GM21576 (cell line): ENCODE measurements around the gene NKAIN2.

Experiments
- ATAC-seq: cut with Tn5 transposase; IDR thresholded peaks from one replicate; pipeline ENCODE4 v1.9.1; 2021; ENCODE audit warnings: mild to moderate bottlenecking, moderate library complexity; ENCODE audit not compliant: unreplicated experiment

NKAIN2 gene

DNA sequence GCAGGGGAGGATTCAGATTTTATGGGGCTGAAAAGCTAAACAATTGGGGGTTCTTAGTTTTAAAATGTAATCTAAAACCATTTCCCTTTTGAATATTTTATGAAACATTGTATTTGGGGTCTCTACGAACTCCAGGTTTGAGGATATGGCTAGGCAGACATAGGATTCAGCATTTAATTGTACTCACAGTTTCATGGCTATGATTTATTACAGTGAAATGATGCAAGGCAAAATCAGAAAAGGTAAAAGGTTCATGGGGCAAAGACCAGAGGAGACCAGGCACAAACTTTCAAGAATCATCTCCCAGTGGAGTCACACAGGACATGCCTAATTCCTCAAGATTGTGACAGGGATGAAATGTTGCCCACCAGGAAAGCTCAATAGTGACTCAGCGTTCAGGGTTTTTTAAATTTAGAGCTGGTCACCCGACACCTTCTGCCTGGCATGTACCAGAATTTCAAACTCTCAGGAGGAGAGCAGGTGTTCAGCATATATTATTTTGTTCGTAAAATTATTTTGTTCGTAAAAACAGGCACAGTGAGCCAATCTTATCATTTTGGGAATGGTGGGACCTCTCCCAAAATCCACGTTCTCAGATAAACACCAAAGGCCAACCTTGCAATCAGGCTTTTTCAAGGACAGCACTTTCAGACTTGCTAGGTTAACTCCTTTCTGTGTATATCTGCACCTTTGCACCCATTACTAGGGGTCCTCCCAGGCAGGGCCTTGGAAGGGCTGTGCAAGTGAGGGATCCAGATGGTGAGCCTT lies 270.3 kb downstream of the NKAIN2 start:
- no peak for ATAC-seq

GRCh38 chr6:124074606-124075005 lies 270.9 kb downstream of the NKAIN2 start:
- ATAC-seq, result no peak

- no peak for ATAC-seq
These were observed 272.8 kb downstream of the NKAIN2 start for GRCh38 chr6:124076336-124077048.

- no peak for ATAC-seq
These were observed 274.5 kb downstream of the NKAIN2 start for GRCh38 chr6:124078169-124078568.

- ATAC-seq, result no peak
These were observed 276.8 kb downstream of the NKAIN2 start for GRCh38 chr6:124080483-124080882.

DNA sequence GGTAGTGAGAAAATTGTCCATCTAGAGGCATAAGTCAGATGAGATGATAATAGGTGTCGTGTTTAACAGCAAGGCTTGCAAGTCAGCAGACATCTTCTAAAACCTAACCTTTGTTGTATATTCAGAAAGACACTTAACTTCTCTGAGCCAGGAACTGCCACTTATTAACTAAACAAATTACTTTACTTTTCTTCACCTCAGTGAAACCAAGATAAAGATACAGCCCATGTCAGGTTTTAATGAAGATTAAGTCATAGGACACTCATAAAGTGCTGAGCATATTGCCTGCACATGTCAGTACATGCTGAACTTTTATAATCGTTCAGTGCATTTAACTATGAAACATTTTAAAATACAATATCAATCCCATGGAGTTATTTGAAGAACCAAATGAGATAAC lies 286.8 kb downstream of the NKAIN2 start:
- ATAC-seq, result no peak

DNA sequence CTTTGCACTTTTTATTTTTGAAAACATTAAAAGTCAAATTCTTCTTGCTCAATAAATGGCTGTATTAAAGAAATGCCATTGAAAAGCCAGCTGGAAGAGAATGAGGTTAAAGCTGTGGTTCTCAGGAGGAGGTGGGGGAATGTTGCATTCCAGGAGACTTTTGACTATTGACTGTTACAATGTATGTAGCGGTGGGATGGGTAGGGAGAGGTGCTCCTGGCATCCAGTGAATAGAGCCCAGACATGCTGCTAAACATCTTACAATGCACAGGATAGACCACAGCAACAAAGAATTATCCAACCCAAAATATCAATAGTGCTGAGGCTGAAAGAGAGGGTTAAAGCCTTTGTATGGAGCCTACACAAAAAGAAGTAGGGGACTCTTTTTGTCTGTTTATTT lies 295.9 kb downstream of the NKAIN2 start:
- no peak for ATAC-seq

DNA sequence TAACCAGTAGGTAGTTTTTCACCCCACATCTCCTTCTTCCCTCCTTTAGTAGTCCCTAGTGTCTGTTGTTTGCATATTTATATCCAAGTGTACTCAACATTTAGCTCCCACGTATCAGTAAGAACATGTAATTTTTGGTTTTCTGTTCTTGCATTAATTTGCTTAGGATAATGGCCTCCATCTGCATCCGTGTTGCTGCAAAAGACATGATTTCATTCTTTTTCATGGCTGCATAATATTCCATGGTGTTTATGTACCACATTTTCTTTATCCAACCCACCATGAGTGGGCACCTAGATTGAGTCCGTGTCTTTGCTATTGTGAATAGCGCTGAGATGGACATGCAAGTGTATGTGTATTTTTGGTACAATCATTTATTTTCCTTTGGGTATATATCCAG lies 306.8 kb downstream of the NKAIN2 start:
- no peak for ATAC-seq

DNA sequence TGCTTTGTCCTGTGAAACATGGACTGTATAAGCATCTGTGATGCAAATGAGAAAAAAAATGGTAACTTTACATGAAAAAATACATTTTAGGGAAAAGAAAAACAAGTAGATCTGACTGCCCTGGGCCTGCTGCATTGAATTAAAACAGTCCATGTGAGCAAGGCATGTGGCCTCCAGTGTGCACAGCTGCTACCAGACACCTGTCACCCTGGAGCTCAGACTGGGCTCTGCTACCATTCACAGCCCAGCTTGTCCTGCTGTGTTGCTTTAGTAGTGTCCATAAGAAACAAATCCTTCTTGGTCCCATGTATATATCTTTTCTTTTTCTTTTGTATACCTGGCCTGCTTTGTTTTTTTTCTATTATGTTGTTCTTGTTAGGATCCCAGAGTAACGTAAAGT lies 315.9 kb downstream of the NKAIN2 start:
- ATAC-seq, result no peak

DNA sequence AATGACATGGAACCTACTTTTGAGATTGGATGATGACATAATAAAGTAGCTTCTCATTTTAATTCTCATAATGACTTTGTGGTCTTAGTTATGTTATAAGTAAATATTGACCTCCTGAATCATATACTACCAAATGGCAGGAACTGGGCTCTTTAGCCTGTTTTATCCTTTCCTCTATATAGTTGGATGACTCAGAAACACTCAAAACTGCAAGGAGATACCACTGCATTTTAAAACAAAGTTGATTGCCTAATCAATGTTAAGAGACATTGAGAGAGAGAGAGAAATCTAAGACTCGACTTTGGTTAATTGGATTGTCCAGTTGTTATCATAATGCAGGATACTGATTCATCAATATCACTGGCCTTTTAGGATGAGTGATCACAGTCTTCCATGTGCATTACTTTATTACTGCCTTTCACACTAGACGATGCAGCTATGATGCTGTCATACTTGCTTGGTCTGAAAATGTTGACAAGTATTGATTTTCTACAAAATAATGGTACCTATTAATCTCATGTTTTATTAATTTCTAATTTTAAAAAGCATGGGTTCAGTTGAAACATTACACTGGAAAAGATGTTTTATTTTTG lies 320.0 kb downstream of the NKAIN2 start:
- ATAC-seq, result no peak

- ATAC-seq, result no peak
These were observed 327.6 kb downstream of the NKAIN2 start for GRCh38 chr6:124131259-124131658.

DNA sequence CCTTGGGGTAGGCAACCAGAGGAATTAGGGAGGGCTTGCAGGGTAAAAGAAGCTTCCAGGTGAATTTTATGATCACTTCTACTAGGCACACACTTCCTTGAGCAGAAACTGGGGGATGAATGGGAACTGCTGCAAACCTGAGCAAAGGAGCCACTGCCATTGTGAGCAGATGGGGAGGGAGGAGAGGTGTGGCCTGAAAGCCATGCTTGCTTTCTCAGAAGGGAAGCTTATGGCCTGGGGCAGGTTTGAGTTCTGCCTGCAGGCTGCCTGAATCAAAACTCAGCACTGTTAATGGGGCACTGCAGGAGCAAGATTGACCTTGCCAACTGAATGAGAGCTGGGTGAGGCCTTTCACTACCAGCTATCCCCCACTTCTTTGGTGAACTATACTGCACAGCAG lies 328.1 kb downstream of the NKAIN2 start:
- ATAC-seq, result no peak

DNA sequence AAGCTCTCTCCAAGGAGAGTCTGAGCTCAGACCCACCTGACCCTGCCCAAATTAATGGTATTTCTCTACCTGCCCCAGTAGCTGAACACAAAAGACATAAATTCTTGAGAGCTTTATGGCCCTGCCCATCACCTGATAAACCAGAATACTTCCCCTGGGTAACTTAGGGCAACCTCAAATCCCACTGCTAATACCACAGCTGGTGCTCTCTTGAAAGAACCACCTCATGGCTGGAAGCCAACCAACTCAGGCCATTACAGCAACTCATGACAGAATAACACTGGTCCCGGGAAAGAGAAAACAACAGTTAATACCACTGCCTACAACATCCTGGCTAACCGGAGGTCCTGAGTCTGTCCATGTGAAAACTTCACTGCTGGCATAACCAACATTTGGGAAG lies 328.6 kb downstream of the NKAIN2 start:
- ATAC-seq, result no peak

DNA sequence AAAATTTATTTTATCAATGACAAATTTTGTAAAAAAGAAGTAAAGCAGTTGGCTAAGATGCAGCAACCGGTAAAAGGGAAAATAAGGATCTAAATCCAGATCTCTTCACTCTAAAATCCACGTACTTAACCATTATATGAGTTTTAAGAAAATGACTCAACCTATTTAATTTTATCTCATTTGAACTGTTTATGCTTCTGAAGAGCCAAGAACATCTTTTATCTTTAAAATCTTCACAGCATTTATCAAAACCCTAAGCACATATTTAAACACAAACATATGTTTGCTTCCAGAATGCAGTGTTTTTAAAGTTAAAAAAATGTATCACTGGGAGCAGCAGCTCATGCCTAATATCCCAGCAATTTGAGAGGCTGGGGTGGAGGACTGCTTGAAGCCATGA lies 339.2 kb downstream of the NKAIN2 start:
- no peak for ATAC-seq

GRCh38 chr6:124143435-124143834 lies 339.8 kb downstream of the NKAIN2 start:
- ATAC-seq, result no peak

- no peak for ATAC-seq
These were observed 344.0 kb downstream of the NKAIN2 start for GRCh38 chr6:124147621-124148020.

DNA sequence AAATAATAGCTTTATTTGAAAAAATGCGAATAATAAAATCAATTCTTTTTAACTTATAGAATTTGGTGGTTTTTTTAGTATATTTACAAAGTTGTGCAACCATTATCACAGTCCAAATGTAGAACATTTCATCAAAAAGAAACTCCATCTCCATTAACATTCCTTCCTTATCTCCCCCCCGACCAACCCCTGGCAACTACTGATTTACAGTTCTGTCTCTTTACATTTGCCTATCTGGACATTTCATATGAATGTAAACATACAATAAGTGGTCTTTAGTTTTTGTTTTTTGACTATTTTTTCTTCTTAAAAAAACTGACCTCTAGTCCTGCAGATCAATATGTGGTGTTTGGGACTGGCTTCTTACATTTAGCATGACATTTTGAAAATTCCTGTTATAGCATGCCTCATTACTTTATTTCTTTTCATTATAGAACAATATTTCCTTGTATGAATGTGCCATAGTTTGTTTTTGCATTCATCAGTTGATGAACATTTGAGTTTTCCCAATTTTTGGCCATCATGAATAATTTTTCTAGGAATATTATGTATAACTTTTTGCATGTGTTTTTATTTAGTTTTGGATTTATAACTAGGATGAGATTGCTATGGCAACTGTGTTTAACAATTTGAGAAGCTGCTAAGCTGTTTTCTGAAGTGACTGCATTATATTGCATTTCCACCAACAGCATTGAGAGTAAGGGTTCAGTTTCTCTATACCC lies 344.7 kb downstream of the NKAIN2 start:
- no peak for ATAC-seq

- ATAC-seq, result no peak
These were observed 346.0 kb downstream of the NKAIN2 start for GRCh38 chr6:124149646-124150045.

- no peak for ATAC-seq
These were observed 354.4 kb downstream of the NKAIN2 start for GRCh38 chr6:124158024-124158423.

- ATAC-seq, result no peak
These were observed 360.0 kb downstream of the NKAIN2 start for GRCh38 chr6:124163676-124164075.

DNA sequence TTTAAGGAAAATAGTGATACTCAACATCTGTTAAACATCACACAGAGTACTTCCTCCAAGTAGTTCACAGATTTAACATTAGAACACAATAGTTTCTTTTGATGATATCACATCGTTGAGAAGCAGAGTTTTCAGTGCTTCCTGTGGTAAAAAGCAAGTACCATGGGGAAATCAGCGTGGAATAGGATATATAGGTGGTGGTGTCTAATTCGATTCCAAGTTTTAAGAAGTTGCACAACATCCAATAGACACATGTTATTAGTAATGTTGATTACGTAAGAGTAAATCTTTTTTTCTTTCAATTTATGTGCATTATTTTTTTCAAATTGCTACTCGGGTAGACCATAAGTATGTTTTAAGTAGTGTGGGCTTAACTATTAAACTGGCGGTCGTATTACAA lies 360.7 kb downstream of the NKAIN2 start:
- no peak for ATAC-seq
